ENCODE results near the gene B4GALT2.

Gene B4GALT2

DNA sequence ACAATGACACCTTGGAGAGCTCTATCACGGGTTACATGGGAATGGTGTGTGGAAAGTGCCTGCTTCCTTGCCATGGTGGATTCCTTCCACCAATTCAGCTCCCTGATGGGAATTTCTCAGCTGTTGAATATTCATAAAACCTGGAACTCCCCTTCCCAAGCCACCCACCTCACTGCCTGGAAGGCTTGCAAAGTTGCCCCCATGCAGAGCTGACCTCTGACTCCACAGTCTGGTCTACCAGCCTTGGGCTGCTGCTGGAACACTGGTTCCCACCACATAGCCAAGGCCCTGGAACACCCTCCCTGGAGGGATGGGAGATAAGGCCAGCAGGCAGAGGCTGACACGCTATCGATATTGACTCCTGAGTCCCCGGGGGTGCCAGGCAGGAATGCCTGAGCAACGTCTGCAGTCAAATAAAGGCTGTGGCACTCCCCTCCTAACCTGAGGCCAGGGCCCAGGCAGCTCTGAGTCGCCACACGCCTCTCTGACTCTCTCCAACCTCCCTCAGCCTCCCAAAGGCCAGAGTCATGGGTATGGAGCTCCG is 21.2 kb downstream of the B4GALT2 start:
- no peak for DNase-seq (ENCODE audit: low read depth in 2 of 3, low spot score in 2 of 3)

DNA sequence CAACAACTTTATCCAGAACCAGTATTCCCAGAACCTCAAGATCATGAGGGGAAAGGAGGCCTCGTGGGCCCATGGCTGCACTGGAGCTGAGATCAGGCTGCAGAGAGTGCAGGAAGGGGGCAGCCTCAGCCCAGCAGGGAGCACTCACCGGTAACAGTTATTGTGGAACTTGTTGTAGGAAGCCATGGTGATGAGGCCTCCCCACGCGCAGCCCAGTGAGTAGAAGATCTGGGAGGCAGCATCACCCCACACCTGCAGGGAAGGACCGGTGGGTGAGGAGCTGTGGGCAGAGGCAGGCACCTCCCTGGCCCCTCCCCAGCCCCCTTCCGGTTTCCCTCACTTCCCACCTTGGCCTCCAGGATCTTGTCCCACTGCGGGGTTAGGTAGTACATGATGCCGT is 23.2 kb downstream of the B4GALT2 start:
- no peak for DNase-seq (ENCODE audit: low read depth in 2 of 3, low spot score in 2 of 3)

DNA sequence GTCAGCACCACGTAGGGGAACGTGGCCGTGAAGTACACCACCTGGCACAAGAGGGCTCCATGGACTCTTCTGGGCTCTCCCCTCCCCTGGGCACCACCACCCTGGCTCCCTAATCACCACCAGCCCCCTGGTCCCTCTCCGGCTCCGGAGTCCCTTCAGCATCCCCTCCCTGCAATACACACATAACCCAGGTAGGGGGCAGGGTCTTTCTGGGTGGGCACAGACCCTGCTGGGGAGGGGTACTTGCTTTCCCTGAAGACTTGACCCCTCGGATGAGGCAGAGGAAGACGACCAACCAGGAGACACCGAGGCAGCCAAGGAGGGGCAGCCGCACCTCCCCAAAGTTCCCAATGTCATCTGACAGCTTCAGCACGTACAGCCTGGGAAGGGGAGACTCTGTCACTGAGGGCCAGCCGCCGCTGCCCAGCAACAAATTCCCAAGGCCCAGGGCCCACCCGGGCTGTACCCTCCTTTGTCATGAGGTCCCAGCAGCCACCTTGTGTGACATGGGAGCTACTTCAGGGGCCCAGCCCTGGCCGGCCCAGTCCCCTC is 23.7 kb downstream of the B4GALT2 start:
- DNase-seq (ENCODE audit: low read depth in 2 of 3, low spot score in 2 of 3) = no peak

DNA sequence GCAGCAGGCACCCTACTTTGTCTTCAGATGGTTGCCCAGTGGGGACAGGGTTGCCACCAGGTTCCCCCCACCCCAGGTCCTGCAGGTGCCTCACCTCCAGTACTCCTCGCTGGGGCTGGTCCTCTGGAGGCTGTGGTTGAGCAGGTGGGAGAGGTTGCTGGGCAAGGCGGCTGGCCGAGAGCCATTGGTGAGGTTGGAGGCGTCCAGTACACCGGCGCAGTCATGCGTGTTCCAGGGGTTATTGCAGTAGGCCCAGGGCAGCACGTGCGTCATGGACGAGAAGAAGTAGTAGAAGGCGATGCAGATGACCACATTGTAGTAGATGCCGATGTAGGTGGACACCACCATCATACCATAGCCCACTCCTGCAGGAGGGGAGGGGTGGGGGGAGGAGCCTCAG is 29.2 kb downstream of the B4GALT2 start:
- DNase-seq (ENCODE audit: low read depth in 2 of 3, low spot score in 2 of 3) = no peak

DNA sequence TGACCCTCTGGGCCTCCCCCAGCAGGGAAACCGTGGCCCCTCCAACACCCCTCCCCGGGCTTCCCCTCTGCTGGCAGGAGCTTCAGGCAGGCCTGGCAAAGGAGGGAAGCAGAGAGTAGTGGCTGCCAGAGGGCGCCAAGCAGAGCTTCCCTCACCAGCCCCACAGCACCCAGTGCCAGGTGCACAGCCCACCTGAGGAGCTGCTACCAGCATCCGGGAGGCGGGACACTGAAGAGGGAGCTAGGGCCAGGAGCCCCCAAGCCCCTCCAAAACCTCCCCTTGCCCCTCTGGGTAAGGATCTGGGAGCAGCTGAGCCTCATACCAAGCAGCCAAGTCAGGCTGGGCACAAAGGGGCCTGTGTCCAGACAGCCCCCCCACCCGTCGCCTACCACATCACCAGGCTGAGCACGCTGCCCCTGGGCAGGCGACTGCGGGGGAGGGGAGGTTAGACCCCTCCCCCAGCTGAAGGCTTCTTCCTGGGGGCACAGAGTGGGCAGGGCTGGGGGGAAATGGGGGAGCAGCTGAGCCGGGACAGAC is 32.0 kb downstream of the B4GALT2 start:
- DNase-seq (ENCODE audit: low read depth in 2 of 3, low spot score in 2 of 3) = no peak

DNA sequence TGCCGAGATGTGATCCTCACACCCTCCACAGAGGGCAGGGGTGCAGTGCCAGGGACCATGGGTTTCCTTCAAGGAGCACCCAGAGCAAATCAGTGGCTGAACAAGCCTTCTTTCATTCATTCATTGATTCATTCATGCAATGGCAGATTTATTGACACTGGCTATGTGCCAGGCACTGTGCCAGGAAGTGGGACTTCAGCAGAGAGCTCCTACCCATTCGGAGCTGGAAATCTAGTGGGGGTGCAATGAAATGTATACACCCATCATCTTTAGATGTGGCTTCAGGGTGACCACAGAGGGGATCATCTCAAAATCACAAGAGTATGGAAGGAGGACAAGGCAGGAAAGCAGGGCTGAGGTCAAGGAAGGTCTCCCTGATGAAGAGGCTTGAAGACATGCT is 33.4 kb downstream of the B4GALT2 start:
- no peak for DNase-seq (ENCODE audit: low read depth in 2 of 3, low spot score in 2 of 3)

DNA sequence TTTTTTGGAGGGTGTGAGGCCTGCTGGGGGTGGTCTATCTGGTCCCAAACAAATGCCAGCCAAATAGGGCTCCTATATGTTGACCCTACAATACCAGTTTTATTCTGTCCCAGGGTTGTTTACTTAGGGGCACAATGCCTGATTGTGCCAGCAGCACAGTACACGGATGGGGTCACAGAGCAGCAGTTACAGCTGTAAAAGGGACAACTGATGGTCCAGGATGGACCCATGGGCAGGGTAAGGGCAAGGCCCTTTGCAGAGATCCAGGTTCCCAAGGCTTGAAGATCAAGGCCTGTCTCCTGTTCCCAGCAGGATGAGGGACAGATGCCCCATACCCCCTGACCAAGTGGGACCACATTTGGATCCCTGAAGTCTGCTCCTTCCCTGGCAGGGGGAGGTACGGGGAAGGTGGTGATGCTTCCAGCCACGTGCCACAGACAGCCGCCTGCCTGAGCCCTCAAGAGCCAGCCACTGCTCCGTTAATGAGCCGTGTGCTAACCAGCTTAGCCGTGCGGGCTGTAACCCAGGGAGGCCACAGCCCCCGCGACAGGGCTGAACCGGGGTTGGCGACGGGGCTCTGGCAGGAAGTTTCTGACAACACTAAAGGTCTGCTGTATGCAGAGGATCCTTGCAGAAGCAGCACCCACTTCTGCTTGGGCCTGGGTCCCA is 34.1 kb downstream of the B4GALT2 start:
- DNase-seq (ENCODE audit: low read depth in 2 of 3, low spot score in 2 of 3) = no peak

DNA sequence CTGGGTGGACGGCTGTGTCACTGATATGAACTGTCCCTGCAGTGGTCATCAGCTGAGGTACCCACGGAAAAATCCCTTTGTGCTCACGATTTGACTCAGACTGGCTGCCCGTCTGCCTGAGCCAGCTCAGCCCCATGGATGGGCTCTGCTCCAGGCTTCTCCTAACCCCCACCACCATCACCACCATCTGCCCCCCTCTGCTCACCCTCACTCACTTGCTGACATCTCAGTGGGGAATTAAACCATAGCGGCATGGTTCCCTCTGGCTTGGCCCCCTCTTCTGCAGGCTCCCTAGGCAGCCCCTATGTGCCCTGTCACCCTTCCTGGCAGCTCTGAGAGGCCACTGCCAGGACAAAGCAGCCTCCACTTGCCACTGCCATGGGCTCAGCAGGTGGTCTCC is 34.9 kb downstream of the B4GALT2 start:
- DNase-seq (ENCODE audit: low read depth in 2 of 3, low spot score in 2 of 3) = no peak

DNA sequence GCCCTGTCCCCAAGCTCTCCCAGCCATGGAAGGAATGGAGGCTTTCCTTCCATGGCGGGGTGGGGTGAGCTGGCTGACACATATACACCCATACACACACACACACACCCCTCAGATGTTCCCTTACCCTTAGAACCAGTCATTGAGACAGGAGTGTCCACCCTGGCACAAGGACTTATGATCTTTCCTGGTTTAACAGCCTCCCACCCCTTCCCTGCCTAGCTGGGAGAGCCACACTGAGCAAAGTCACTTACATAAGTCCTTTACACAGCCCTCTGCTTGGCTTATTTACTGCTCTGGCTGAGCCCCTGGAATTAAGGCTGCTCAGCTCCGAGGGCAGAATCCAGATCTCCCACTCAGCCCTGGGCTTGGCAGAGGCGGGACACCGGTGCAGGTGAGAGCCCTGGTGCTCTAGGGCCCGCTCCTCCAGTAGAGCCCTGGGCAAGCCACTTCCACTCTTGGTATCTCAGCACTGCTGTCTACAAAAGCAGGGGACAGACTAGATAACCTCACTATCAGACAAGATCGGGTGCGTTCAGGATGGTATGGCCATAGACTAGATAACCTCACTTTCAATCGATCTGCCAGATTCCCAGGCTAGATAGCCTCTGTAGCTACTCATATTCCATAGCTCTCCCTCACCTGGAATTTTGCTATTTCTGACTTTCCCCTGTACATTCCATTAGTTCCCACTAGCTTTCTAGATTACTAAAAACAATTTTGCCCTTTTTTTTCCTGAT is 35.5 kb downstream of the B4GALT2 start:
- no peak for DNase-seq (ENCODE audit: low read depth in 2 of 3, low spot score in 2 of 3)

DNA sequence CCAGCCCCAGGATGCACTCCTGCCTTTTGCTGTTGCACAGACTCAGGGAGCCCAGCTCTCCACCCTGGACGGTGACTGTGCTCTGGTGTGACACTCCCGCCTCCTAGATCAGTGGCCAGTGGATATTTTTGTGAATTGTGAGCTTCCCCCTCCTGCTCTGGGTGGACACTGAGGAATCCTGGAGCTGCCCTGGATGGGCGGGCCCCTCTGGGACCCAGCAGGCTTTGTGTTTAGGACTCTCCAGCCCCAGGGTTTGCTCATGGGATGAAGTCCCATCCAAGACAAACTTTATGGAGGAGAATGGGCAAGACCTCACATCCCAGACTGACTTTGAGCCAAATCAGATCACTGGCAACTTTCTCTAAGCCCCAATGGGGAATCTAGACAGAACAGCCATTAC is 36.2 kb downstream of the B4GALT2 start:
- DNase-seq (ENCODE audit: low read depth in 2 of 3, low spot score in 2 of 3) = no peak

DNA sequence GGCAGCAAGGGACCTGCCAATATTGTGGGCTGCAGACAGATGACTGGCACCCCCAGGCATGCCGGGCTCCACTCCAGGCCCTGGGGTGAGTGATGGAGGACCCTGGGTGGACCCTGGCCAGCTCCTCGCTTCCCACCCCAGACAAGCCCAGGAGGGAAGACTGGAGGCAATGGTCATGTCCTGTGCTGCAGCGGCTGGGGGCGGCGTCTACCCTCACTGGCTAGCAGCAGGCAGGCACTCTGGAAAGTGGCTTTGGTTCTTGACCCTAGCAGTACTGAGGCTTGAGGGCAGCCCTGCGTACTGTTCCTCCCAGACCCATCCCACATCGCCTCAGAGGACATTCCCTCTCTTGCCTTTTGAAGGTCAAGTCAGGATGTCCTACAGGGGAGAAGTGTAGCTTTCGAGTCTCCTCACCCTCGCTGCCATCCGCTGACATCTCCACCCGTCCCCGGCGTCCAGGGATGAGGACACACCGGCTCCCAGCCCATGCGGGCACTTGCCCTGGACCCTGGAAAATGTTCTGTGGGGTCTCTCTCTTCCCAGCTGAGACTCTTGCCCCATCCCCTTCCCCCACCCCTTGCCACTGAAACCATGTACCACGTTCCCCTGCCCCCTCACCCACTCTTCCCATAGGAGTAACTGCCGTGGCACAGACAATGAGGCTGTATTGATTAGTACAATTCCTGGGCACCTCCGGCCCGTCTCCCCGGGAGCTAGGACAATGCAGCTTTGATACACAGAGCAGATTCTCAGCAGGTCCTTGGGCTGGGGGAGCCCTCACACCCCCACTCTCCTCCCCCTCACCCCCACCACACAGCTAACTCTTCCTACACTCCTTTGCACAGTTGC is 37.3 kb downstream of the B4GALT2 start:
- no peak for DNase-seq (ENCODE audit: low read depth in 2 of 3, low spot score in 2 of 3)

DNA sequence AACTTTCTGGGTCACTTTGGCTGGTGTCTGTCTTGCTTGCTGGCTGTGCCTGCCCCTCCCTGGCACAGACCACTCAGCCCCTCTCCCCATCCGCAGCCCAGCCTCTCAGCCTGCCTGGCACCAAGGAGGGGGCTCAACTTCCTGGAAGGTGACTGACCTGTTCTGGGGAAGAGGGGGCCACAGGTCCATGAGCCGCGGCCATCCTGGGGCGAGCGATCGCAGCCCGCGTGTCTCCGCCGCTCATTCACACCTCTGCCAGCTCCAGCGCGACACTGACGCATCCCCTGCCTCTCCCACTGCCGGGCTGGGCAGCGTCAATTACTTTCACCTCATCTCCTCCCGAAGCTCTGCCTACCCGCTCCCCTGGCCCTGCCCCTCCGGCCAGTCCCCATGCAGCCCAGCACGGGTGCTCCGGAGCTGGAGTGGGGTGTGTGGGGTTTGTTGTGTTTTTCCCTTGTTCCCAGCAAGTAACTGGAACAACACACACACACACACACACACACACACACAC is 37.9 kb downstream of the B4GALT2 start:
- DNase-seq (ENCODE audit: low read depth in 2 of 3, low spot score in 2 of 3) = no peak

DNA sequence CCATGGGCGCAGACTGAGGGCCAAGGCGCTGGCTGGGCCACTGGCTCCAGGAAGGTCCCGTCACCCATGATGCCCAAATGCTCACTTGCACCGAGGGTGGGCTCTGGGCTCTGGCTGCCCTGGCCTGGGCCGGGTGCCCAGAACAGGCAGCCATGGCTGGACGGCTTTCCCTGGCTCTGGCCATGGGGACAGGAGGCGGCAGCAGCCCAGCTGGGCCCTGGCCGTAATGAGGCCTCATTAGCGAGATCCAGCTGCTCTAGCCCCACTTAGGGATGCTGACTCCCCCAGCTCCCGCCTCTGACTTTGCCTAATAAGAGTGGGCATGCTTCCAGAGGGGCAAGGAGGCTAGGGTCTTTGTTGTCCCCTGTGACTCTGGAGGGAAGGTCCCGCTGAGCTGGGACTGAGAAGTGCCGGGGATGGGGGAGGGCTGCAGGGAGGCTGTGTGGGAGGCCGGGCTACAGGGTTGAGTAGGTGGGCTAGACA is 40.5 kb downstream of the B4GALT2 start:
- DNase-seq (ENCODE audit: low read depth in 2 of 3, low spot score in 2 of 3) = no peak

DNA sequence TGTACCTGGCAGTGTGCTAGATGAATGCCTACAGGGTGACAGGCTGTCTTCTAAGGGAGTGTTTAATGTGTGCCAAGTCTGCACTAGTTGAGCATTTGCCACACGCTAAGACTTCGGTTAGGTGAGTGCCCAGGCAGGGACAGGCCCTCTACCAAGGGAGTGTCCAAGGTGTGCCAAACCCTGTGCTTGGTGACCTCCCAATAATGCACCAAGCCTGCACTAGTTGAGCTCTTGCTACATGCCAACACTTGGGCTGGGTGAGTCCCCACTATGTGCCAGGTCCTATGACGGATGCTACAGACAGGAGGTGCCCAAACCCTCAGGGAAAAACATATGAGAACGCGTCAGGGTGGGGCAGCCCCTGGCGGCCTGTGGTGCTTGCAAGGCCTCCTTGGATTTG is 41.5 kb downstream of the B4GALT2 start:
- DNase-seq (ENCODE audit: low read depth in 2 of 3, low spot score in 2 of 3) = no peak

DNA sequence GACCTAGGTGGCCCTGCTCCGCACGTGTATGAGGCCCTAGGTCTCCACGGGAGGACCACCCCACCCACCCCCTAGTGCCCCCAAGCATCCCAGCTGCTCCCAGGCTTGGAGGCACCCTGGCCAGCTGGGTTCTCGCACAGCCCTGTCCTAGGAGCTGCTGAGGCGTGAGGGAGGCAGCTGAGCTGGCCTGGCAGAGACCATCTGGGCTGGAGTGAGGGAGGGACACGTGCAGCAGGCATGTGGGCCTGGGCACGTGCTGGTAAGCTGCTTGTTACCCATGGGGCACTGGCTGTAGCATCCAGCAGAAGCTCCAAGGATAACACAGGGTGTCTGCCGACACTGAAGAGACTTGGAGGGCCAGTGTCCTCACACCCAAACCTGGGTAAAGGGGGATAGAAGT is 42.1 kb downstream of the B4GALT2 start:
- DNase-seq (ENCODE audit: low read depth in 2 of 3, low spot score in 2 of 3) = no peak

DNA sequence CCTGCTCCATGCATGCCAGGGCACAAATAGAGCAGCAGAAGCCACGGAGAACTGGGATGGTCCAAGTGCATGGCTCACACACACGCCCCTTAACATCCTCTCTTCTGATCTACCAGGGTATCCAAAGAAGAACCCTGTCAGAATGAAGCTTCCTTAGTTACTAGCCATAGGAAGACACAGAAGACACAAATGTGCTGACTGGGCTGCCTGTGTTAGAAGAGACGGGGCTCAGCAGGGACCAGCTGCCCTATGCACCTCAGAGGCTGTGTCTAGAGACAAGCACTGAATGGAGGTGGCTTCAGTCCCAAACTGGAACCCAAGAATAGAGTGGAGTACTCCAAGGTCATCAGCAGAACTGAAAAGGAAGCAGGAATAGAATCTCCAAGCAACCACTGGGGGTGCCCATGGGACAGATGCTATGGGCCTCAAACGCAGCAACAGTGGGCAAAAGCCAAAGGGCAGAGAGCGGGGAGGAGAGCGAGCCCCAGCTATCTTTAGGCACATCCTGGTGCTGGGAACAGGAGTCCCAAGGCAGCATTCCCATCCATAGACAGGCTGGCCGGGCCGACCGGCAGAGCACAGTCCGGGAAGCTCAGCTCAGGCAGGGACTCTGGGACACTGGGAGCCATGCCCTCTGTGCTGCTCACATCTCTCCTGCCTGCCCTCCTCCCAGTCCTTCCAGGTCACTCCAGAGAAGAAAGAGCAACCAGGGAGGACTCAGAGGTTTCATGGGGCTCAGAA is 42.7 kb downstream of the B4GALT2 start:
- no peak for DNase-seq (ENCODE audit: low read depth in 2 of 3, low spot score in 2 of 3)

DNA sequence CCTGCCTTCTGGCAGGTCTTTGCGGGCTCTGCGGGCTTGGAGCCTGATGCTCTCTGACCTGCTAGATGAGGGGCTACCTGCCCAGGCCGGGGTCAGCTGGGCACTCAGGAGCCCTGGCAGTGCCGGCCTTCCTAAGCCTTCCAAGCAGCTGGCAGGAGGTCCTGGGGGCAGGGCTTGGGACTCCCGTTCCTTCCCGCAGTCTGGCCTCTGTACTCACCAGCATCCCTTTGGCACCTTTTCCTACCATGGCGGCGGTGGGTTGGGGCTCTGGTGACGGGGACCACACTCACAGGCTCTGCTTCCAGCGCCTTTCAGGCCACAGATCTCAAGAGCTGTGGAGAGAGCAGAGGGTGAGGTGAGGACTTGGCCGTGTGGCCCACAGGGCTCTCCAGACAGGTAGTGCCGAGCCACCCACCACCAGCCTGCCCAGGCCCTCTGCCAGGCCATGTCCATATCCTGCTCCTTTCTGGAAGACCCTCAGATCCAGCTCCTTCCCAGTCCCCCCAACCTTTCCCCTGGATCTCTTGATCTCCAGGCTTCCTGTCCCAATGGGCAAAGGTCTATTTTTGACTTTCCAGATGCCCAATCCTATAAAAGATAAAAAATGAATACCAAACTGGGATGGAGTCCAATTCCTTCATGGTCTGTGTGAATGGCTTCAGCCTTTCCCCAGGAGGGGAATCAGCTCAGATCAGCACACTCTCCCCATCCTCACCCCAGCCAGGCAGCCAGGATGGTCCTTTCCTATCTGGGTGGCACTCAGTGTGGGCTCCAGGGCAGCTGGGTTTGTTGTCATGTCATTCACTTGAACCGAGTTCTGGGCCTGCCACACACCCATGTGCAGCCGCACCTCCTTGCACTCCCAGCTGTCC is 45.3 kb downstream of the B4GALT2 start:
- no peak for DNase-seq (ENCODE audit: low read depth in 2 of 3, low spot score in 2 of 3)

DNA sequence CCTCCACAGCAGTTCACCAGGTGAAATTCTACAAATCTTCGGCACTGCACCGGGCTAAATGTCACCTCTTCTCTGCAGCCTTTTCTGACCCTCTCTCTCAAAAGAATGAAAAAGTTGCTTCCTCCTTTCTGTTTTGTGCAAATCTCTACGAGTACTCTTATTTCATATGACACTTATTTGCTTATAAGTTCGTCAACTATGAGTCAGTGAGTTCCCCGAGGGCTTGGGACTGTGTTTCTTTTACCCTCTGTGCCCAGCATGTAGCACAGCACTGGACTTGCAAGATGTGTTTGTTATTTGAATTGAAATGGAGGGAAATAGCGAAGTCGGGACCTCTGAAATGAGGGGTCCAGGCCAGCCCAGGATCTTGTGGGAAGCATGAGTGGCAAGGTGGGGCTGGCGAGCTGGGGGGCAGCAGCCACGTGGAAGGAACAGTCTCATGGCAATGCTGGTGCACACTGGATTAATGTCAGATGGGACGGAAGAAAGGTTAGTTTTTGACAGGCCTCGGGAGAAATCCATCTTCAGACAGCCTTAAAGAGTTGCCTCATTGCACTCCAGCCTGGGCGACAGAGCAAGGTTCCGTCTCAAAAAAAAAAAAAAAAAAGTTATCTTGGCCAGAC is 46.0 kb downstream of the B4GALT2 start:
- no peak for DNase-seq (ENCODE audit: low read depth in 2 of 3, low spot score in 2 of 3)

DNA sequence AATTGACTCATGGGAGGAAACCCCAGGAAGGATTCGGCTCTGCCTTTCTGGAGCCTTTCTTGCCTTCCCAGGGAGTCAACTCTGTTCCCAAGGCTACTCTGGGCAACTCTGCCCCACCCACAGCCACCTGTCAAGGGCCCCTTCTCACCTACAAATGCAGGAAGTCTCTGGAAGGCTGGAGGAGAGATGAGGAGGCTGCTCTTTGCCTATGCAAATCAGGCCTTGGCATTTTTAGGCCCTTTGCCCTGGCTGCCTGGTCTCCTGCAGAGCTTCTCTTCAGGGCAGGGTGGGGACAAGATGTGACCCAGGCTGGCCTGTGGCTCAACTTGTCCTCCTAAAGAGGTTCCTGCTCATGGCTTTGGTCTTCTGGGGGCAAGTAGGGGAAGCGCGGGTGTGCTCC is 46.8 kb downstream of the B4GALT2 start:
- DNase-seq (ENCODE audit: low read depth in 2 of 3, low spot score in 2 of 3) = no peak

Measured in activated CD8-positive, alpha-beta memory T cell treated with anti-CD3 and anti-CD28 coated beads for 48 hours (primary cell).